ENCODE data around the gene PLCL1.

The PLCL1 gene

GRCh38 chr2:197954328-197954727 lies 149.9 kb downstream of the PLCL1 start:
- DNase-seq (ENCODE audit: low spot score), result no peak

GRCh38 chr2:197958592-197959150 lies 154.3 kb downstream of the PLCL1 start:
- DNase-seq (ENCODE audit: low spot score), result no peak

GRCh38 chr2:197959383-197959782 lies 155.0 kb downstream of the PLCL1 start:
- DNase-seq (ENCODE audit: low spot score), result no peak

- DNase-seq (ENCODE audit: low spot score), result no peak
Measured at GRCh38 chr2:197960786-197961185, 156.4 kb downstream of the PLCL1 start.

GRCh38 chr2:197964720-197965119 lies 160.3 kb downstream of the PLCL1 start:
- no peak for DNase-seq (ENCODE audit: low spot score)

GRCh38 chr2:197965756-197966155 lies 161.4 kb downstream of the PLCL1 start:
- DNase-seq (ENCODE audit: low spot score), result no peak

GRCh38 chr2:197969391-197969893 lies 165.0 kb downstream of the PLCL1 start:
- DNase-seq (ENCODE audit: low spot score), result peak; percentile 31

GRCh38 chr2:197972061-197972460 lies 167.7 kb downstream of the PLCL1 start:
- DNase-seq (ENCODE audit: low spot score), result peak; percentile 70

- no peak for DNase-seq (ENCODE audit: low spot score)
Measured at GRCh38 chr2:197972587-197972986, 168.2 kb downstream of the PLCL1 start.

- no peak for DNase-seq (ENCODE audit: low spot score)
Measured at GRCh38 chr2:197973772-197974171, 169.4 kb downstream of the PLCL1 start.

- no peak for DNase-seq (ENCODE audit: low spot score)
Measured at GRCh38 chr2:197975931-197976519, 171.6 kb downstream of the PLCL1 start.

GRCh38 chr2:197978971-197979370 lies 174.6 kb downstream of the PLCL1 start:
- no peak for DNase-seq (ENCODE audit: low spot score)

GRCh38 chr2:197982565-197982964 lies 178.2 kb downstream of the PLCL1 start:
- DNase-seq (ENCODE audit: low spot score), result no peak

GRCh38 chr2:197985029-197985638 lies 180.7 kb downstream of the PLCL1 start:
- no peak for DNase-seq (ENCODE audit: low spot score)

- no peak for DNase-seq (ENCODE audit: low spot score)
Measured at GRCh38 chr2:197986977-197987376, 182.6 kb downstream of the PLCL1 start.

- DNase-seq (ENCODE audit: low spot score), result no peak
Measured at GRCh38 chr2:197990356-197990755, 186.0 kb downstream of the PLCL1 start.

GRCh38 chr2:197992482-197993133 lies 188.2 kb downstream of the PLCL1 start:
- DNase-seq (ENCODE audit: low spot score), result no peak

GRCh38 chr2:197993363-197993762 lies 189.0 kb downstream of the PLCL1 start:
- no peak for DNase-seq (ENCODE audit: low spot score)

GRCh38 chr2:197993830-197994229 lies 189.4 kb downstream of the PLCL1 start:
- peak; percentile 51 for DNase-seq (ENCODE audit: low spot score)

GRCh38 chr2:197994751-197995150 lies 190.4 kb downstream of the PLCL1 start:
- no peak for DNase-seq (ENCODE audit: low spot score)

GRCh38 chr2:197996583-197996982 lies 192.2 kb downstream of the PLCL1 start:
- DNase-seq (ENCODE audit: low spot score), result no peak

GRCh38 chr2:197997083-197997541 lies 192.7 kb downstream of the PLCL1 start:
- no peak for DNase-seq (ENCODE audit: low spot score)

GRCh38 chr2:197998702-197999101 lies 194.3 kb downstream of the PLCL1 start:
- no peak for DNase-seq (ENCODE audit: low spot score)

All from AG20443 (cell line).